Mammary epithelial cell (primary cell): ENCODE results near the gene FPR2.
A peak's percentile ranks its signal among the peaks of the same experiment; 100 is the strongest.

Experiments
- EZH2 ChIP-seq: IDR thresholded peaks from 2 replicates; pipeline ENCODE4 v1.6.1; 2012; ENCODE audit warnings: low read length, inconsistent platforms, borderline replicate concordance
- TF ChIP-seq, protein P1 (sequence below), 2 donors: IDR thresholded peaks in 1 of 2; conservative IDR thresholded peaks in 1 of 2; 2 replicates each; pipeline ENCODE4 v1.5.1; 2011 to 2012; ENCODE audit warnings: inconsistent platforms in 2 of 2, low read length in 2 of 2, mild to moderate bottlenecking in 2 of 2, control low read depth in 1 of 2, low read depth in 1 of 2; ENCODE audit not compliant: insufficient read depth in 1 of 2; ENCODE audit errors: extremely low read depth in 1 of 2

GRCh38 chr19:51810223-51810622 lies 49.2 kb downstream of the FPR2 start:
- TF ChIP-seq, protein P1, sequence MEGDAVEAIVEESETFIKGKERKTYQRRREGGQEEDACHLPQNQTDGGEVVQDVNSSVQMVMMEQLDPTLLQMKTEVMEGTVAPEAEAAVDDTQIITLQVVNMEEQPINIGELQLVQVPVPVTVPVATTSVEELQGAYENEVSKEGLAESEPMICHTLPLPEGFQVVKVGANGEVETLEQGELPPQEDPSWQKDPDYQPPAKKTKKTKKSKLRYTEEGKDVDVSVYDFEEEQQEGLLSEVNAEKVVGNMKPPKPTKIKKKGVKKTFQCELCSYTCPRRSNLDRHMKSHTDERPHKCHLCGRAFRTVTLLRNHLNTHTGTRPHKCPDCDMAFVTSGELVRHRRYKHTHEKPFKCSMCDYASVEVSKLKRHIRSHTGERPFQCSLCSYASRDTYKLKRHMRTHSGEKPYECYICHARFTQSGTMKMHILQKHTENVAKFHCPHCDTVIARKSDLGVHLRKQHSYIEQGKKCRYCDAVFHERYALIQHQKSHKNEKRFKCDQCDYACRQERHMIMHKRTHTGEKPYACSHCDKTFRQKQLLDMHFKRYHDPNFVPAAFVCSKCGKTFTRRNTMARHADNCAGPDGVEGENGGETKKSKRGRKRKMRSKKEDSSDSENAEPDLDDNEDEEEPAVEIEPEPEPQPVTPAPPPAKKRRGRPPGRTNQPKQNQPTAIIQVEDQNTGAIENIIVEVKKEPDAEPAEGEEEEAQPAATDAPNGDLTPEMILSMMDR (conservative IDR thresholded peaks at IDR 0.05 in 1 of 2, IDR thresholded peaks at IDR 0.05 in 1 of 2; ENCODE audit: extremely low read depth in 1 of 2, insufficient read depth in 1 of 2, low read depth in 1 of 2, low read length in 2 of 2): peak; percentile 16 to 24
- TF ChIP-seq EZH2: no peak
